Neuron (in vitro differentiated cells): ENCODE data around the gene NAXE.
"Not testable (repeated sequence)": the region's sequence is repeated elsewhere in the genome, so short reads cannot be mapped to it uniquely, and the experiment has no call there.

Source experiments
- H2AFZ ChIP-seq: one replicate; pipeline ENCODE4 v1.6.1; 2013; ENCODE audit warnings: low read depth, mild to moderate bottlenecking, inconsistent platforms, low read length, moderate library complexity
- H3K27me3 ChIP-seq: one replicate; pipeline ENCODE4 v1.6.1; 2013; ENCODE audit warnings: low read length; ENCODE audit not compliant: insufficient read depth
- H3K36me3 ChIP-seq: one replicate; pipeline ENCODE4 v1.6.1; 2013; ENCODE audit warnings: low read length; ENCODE audit not compliant: insufficient read depth
- H3K4me1 ChIP-seq: one replicate; pipeline ENCODE4 v1.6.1; 2013; ENCODE audit warnings: low read length; ENCODE audit not compliant: insufficient read depth
- H3K4me3 ChIP-seq: 2 replicates; pipeline ENCODE4 v1.5.1; 2013; ENCODE audit warnings: mild to moderate bottlenecking, low read length, moderate library complexity
- H3K9me3 ChIP-seq: one replicate; pipeline ENCODE4 v1.6.1; 2013; ENCODE audit warnings: low read length

The NAXE gene

GRCh38 chr1:156601122-156601830 is 9.7 kb downstream of the NAXE start, which contains the start of gene GPATCH4:
GPATCH4 (minus strand) TSS chr1:156601479.
- H3K4me1 ChIP-seq: peaks cover 9% of the 10 kb centered on the region
- H3K4me3 ChIP-seq: peak within 1 kb of the TSS; percentile 77
- H2AFZ ChIP-seq: peak within 1 kb of the TSS; percentile 79
- H3K9me3 ChIP-seq: no peaks in the 10 kb centered on the region
- no peaks in the 10 kb centered on the region for H3K27me3 ChIP-seq
- H3K36me3 ChIP-seq: peaks cover 19% of the 10 kb centered on the region

- H2AFZ ChIP-seq: peak overlapping the region; percentile 79
- H3K36me3 ChIP-seq: peaks cover 15% of the 10 kb centered on the region
- no peaks in the 10 kb centered on the region for H3K27me3 ChIP-seq
- H3K4me3 ChIP-seq: peak overlapping the region; percentile 77
- H3K4me1 ChIP-seq: peaks cover 9% of the 10 kb centered on the region
- no peaks in the 10 kb centered on the region for H3K9me3 ChIP-seq
Observed at GRCh38 chr1:156601892-156602291, 10.3 kb downstream of the NAXE start.

GRCh38 chr1:156602557-156602993 is 11.0 kb downstream of the NAXE start:
- Histone ChIP-seq H3K4me3 (no peak overlapping the region), H2AFZ (no peak overlapping the region), H3K9me3 (no peaks in the 10 kb centered on the region), H3K36me3 (peaks cover 8% of the 10 kb centered on the region), H3K27me3 (no peaks in the 10 kb centered on the region), H3K4me1 (peaks cover 9% of the 10 kb centered on the region)

GRCh38 chr1:156607344-156607743 is 15.8 kb downstream of the NAXE start:
- H3K27me3 ChIP-seq, H3K4me1 ChIP-seq, H3K9me3 ChIP-seq, H3K4me3 ChIP-seq, H2AFZ ChIP-seq, H3K36me3 ChIP-seq: not testable (repeated sequence)

GRCh38 chr1:156608036-156608674 is 16.6 kb downstream of the NAXE start:
- no peak overlapping the region for H2AFZ ChIP-seq
- no peaks in the 10 kb centered on the region for H3K36me3 ChIP-seq
- H3K4me1 ChIP-seq: no peaks in the 10 kb centered on the region
- H3K4me3 ChIP-seq: no peak overlapping the region
- peaks cover 6% of the 10 kb centered on the region for H3K27me3 ChIP-seq
- no peaks in the 10 kb centered on the region for H3K9me3 ChIP-seq

- Histone ChIP-seq H3K4me1 (no peaks in the 10 kb centered on the region), H3K36me3 (no peaks in the 10 kb centered on the region), H2AFZ (no peak overlapping the region), H3K27me3 (peaks cover 6% of the 10 kb centered on the region), H3K4me3 (no peak overlapping the region), H3K9me3 (no peaks in the 10 kb centered on the region)
Observed at GRCh38 chr1:156608981-156609380, 17.4 kb downstream of the NAXE start.

GRCh38 chr1:156610072-156610471 is 18.5 kb downstream of the NAXE start:
- H3K9me3 ChIP-seq, H2AFZ ChIP-seq, H3K27me3 ChIP-seq, H3K36me3 ChIP-seq, H3K4me3 ChIP-seq, H3K4me1 ChIP-seq: not testable (repeated sequence)

GRCh38 chr1:156612666-156613065 is 21.1 kb downstream of the NAXE start:
- Histone ChIP-seq H3K27me3 (peaks cover 20% of the 10 kb centered on the region), H2AFZ (no peak overlapping the region), H3K4me3 (no peak overlapping the region), H3K9me3 (no peaks in the 10 kb centered on the region), H3K36me3 (no peaks in the 10 kb centered on the region), H3K4me1 (no peaks in the 10 kb centered on the region)

GRCh38 chr1:156615946-156616345 is 24.4 kb downstream of the NAXE start:
- Histone ChIP-seq H3K36me3 (no peaks in the 10 kb centered on the region), H3K9me3 (no peaks in the 10 kb centered on the region), H3K4me3 (no peak overlapping the region), H2AFZ (no peak overlapping the region), H3K4me1 (no peaks in the 10 kb centered on the region), H3K27me3 (peaks cover 33% of the 10 kb centered on the region)

- peaks cover 36% of the 10 kb centered on the region for H3K27me3 ChIP-seq
- H3K4me1 ChIP-seq: no peaks in the 10 kb centered on the region
- H3K9me3 ChIP-seq: no peaks in the 10 kb centered on the region
- no peak overlapping the region for H2AFZ ChIP-seq
- H3K4me3 ChIP-seq: no peak overlapping the region
- H3K36me3 ChIP-seq: no peaks in the 10 kb centered on the region
Observed at GRCh38 chr1:156616463-156616862, 24.9 kb downstream of the NAXE start.

- Histone ChIP-seq H3K4me1 (no peaks in the 10 kb centered on the region), H3K36me3 (no peaks in the 10 kb centered on the region), H3K4me3 (no peak within 1 kb of the TSS), H3K27me3 (peaks cover 46% of the 10 kb centered on the region), H2AFZ (no peak within 1 kb of the TSS), H3K9me3 (no peaks in the 10 kb centered on the region)
Observed at GRCh38 chr1:156618853-156619581, 27.4 kb downstream of the NAXE start, which contains the start of gene HAPLN2. HAPLN2 (plus strand) TSS chr1:156619415; CDS start chr1:156623491, 4,076 bp downstream.

GRCh38 chr1:156619582-156619955 is 28.0 kb downstream of the NAXE start:
- no peak overlapping the region for H3K4me3 ChIP-seq
- no peaks in the 10 kb centered on the region for H3K36me3 ChIP-seq
- H3K9me3 ChIP-seq: no peaks in the 10 kb centered on the region
- peaks cover 50% of the 10 kb centered on the region for H3K27me3 ChIP-seq
- no peak overlapping the region for H2AFZ ChIP-seq
- no peaks in the 10 kb centered on the region for H3K4me1 ChIP-seq

- Histone ChIP-seq H3K4me3 (no peak overlapping the region), H3K27me3 (peaks cover 56% of the 10 kb centered on the region), H2AFZ (no peak overlapping the region)
Observed at GRCh38 chr1:156622581-156623297, 31.2 kb downstream of the NAXE start.

More at GRCh38 chr1:156622581-156623297, 31.2 kb downstream of the NAXE start:
- Histone ChIP-seq H3K9me3 (no peaks in the 10 kb centered on the region), H3K36me3 (no peaks in the 10 kb centered on the region), H3K4me1 (peaks cover 9% of the 10 kb centered on the region)
